GM18517 (cell line): Measurements from ENCODE around the gene G6PD.

Experiments used
- ATAC-seq: cut with Tn5 transposase; IDR thresholded peaks from one replicate; pipeline ENCODE4 v1.9.1; 2021; ENCODE audit warnings: mild to moderate bottlenecking, moderate library complexity; ENCODE audit not compliant: unreplicated experiment

Gene G6PD

GRCh38 chrX:154488336-154489075 is 58.1 kb downstream of the G6PD start:
- ATAC-seq: no peak

- ATAC-seq: no peak
These were observed 58.9 kb downstream of the G6PD start for GRCh38 chrX:154487518-154488290.

GRCh38 chrX:154486396-154487207 is 60.0 kb downstream of the G6PD start, which contains the start of gene UBL4A:
TSS of gene UBL4A (minus strand) at chrX:154486615. CDS start at chrX:154486584, 31 bp downstream.
- ATAC-seq: no peak

GRCh38 chrX:154486052-154486395 is 60.6 kb downstream of the G6PD start:
- ATAC-seq: no peak

GRCh38 chrX:154485150-154486051 is 61.2 kb downstream of the G6PD start:
- no peak for ATAC-seq

- no peak for ATAC-seq
These were observed 62.1 kb downstream of the G6PD start for GRCh38 chrX:154484255-154485149.

GRCh38 chrX:154483325-154483724 is 63.3 kb downstream of the G6PD start:
- no peak for ATAC-seq

GRCh38 chrX:154482786-154483185 is 63.9 kb downstream of the G6PD start:
- ATAC-seq: no peak

- ATAC-seq: no peak
These were observed 64.6 kb downstream of the G6PD start for GRCh38 chrX:154481911-154482601.
